Keratinocyte (primary cell): ENCODE results near the gene MTHFR. TPM values are rescaled to one million over a fixed set of nuclear protein-coding genes. Genes with fewer than 3 reads are reported as not detected.

Experiments
- DNase-seq: peaks from one replicate; pipeline ENCODE4 v3.0.0-alpha.2; 2011; ENCODE audit warnings: low read depth, missing footprints, low spot score
- FAIRE-seq: peaks from 2 replicates; lab custom pipeline; 2011; peaks lifted over from hg19 to GRCh38; lab: Jason Lieb, UNC
- H2AFZ ChIP-seq: 2 replicates; pipeline ENCODE4 v1.6.0; 2012; ENCODE audit warnings: low read length, control low read depth, inconsistent platforms; ENCODE audit not compliant: control insufficient read depth
- H3K27ac ChIP-seq: 2 replicates; pipeline ENCODE4 v1.5.1; 2011; ENCODE audit warnings: low read length; ENCODE audit not compliant: control insufficient read depth, insufficient read depth
- H3K27me3 ChIP-seq: 3 replicates; pipeline ENCODE4 v1.6.0; 2011; ENCODE audit warnings: low read length; ENCODE audit not compliant: control insufficient read depth, insufficient read depth; ENCODE audit errors: extremely low read depth
- H3K36me3 ChIP-seq, 2 experiments: 2 replicates in 1 of 2; 3 replicates in 1 of 2; pipeline ENCODE4 v1.5.1; 2011; ENCODE audit warnings: low read length in 2 of 2, mild to moderate bottlenecking in 1 of 2; ENCODE audit not compliant: control insufficient read depth in 2 of 2, insufficient read depth in 2 of 2; ENCODE audit errors: extremely low read depth in 1 of 2
- H3K4me1 ChIP-seq: 3 replicates; pipeline ENCODE4 v1.5.1; 2011; ENCODE audit warnings: low read length; ENCODE audit not compliant: control insufficient read depth, insufficient read depth; ENCODE audit errors: extremely low read depth
- H3K4me2 ChIP-seq: 3 replicates; pipeline ENCODE4 v1.6.0; 2011; ENCODE audit warnings: low read depth, low read length; ENCODE audit not compliant: control insufficient read depth, insufficient read depth; ENCODE audit errors: extremely low read depth
- H3K4me3 ChIP-seq, 3 experiments: fragments of 200-600 bp in 1 of 3; sonication (generic) in 1 of 3; 2 replicates in 2 of 3; 3 replicates in 1 of 3; pipeline ENCODE4 v1.5.1; 2011 to 2016; ENCODE audit warnings: low read length in 3 of 3, mild to moderate bottlenecking in 3 of 3, control low read depth in 2 of 3, inconsistent platforms in 1 of 3, low read depth in 1 of 3, mixed read lengths in 1 of 3, mixed run types in 1 of 3, moderate library complexity in 1 of 3; ENCODE audit not compliant: control insufficient read depth in 2 of 3, insufficient read depth in 2 of 3; ENCODE audit errors: extremely low read depth in 1 of 3
- H3K79me2 ChIP-seq: 2 replicates; pipeline ENCODE4 v1.6.0; 2012; ENCODE audit warnings: low read length; ENCODE audit not compliant: control insufficient read depth, insufficient read depth
- H3K9ac ChIP-seq: 3 replicates; pipeline ENCODE4 v1.6.0; 2011; ENCODE audit warnings: low read length; ENCODE audit not compliant: control insufficient read depth, insufficient read depth; ENCODE audit errors: extremely low read depth
- H3K9me1 ChIP-seq: 3 replicates; pipeline ENCODE4 v1.6.0; 2011; ENCODE audit warnings: low read length; ENCODE audit not compliant: control insufficient read depth, insufficient read depth; ENCODE audit errors: extremely low read depth
- H3K9me3 ChIP-seq: 2 replicates; pipeline ENCODE4 v1.5.1; 2012; ENCODE audit warnings: low read depth, low read length; ENCODE audit not compliant: control insufficient read depth
- H4K20me1 ChIP-seq: 3 replicates; pipeline ENCODE4 v1.6.0; 2011; ENCODE audit warnings: low read length; ENCODE audit not compliant: control insufficient read depth, insufficient read depth; ENCODE audit errors: extremely low read depth
- CTCF ChIP-seq, 3 experiments: IDR thresholded peaks in 1 of 3; conservative IDR thresholded peaks in 1 of 3; optimal IDR thresholded peaks in 1 of 3; 2 replicates in 2 of 3; 3 replicates in 1 of 3; pipeline versions ENCODE3 to v1.5.1; 2011; ENCODE audit warnings: low read length in 3 of 3, mild to moderate bottlenecking in 3 of 3, moderate library complexity in 2 of 3, control low read depth in 1 of 3, inconsistent platforms in 1 of 3; ENCODE audit not compliant: insufficient read depth in 2 of 3; ENCODE audit errors: extremely low read depth in 1 of 3
- EZH2 ChIP-seq: IDR thresholded peaks from one replicate; pipeline ENCODE4 v1.6.1; 2012; ENCODE audit warnings: inconsistent platforms, mild to moderate bottlenecking, low read length, moderate library complexity
- dilution Hi-C: fragments of 300-500 bp; cut with MboI; formaldehyde crosslinking; loops from one replicate; pipeline ENCODE4 v1.7.0; 2020; ENCODE audit warnings: low sequenced_read_pairs; ENCODE audit not compliant: extremely low pct_ligation_motif_present
- polyA plus RNA-seq, 5 experiments: library from polyadenylated mRNA; depleted of rRNA in 3 of 5; stranded (reverse) in 3 of 5; stranded (forward) in 1 of 5; unstranded in 1 of 5; fragments of >200 nt; gene quantifications; 1 replicate in 1 of 5; 2 replicates in 3 of 5; 3 replicates in 1 of 5; pipeline versions ENCODE4 v1.2.1 to v1.2.3, GENCODE V29; 2011 to 2012; ENCODE audit warnings: missing spikeins in 2 of 5, low read depth in 1 of 5, low replicate concordance in 1 of 5

Gene MTHFR
- polyA plus RNA-seq, 1 donor (not counting 4 experiments of a cell fraction or from before 2014, with no cell fraction given): 5.2 TPM

- H3K27ac ChIP-seq: no peak overlapping the region
- H3K9me1 ChIP-seq: no peaks in the 10 kb centered on the region
- no peaks in the 10 kb centered on the region for H4K20me1 ChIP-seq
- no peak overlapping the region for H3K4me2 ChIP-seq
- no peaks in the 10 kb centered on the region for H3K79me2 ChIP-seq
- FAIRE-seq (no peak), DNase-seq (no peak)
- no peak overlapping the region for H3K9ac ChIP-seq
- H2AFZ ChIP-seq: no peak overlapping the region
- dilution Hi-C loops: no loop called here
- peaks cover 0 to 17% of the 10 kb centered on the region in 2 experiments for H3K36me3 ChIP-seq
- H3K4me3 ChIP-seq: no peak overlapping the region
- TF ChIP-seq CTCF (optimal IDR thresholded peaks at IDR 0.05 in 1 of 3, IDR thresholded peaks at IDR 0.05 in 1 of 3, conservative IDR thresholded peaks at IDR 0.05 in 1 of 3; ENCODE audit: extremely low read depth in 1 of 3, insufficient read depth in 2 of 3, low read length in 3 of 3) (no peak), EZH2 (no peak)
- H3K27me3 ChIP-seq: no peaks in the 10 kb centered on the region
- H3K9me3 ChIP-seq: no peaks in the 10 kb centered on the region
- peaks cover 9% of the 10 kb centered on the region for H3K4me1 ChIP-seq
These were observed 10.4 kb downstream of the MTHFR start for GRCh38 chr1:11795238-11795890.

- no peak for DNase-seq
- Histone ChIP-seq H3K27me3 (no peaks in the 10 kb centered on the region), H3K4me3 (no peak overlapping the region), H4K20me1 (no peaks in the 10 kb centered on the region), H3K9me1 (no peaks in the 10 kb centered on the region), H3K79me2 (no peaks in the 10 kb centered on the region), H3K4me1 (peaks cover 17% of the 10 kb centered on the region), H3K9me3 (no peaks in the 10 kb centered on the region), H2AFZ (no peak overlapping the region), H3K4me2 (no peak overlapping the region), H3K36me3 (peaks cover 0 to 14% of the 10 kb centered on the region in 2 experiments), H3K27ac (no peak overlapping the region), H3K9ac (no peak overlapping the region)
- TF ChIP-seq CTCF (optimal IDR thresholded peaks at IDR 0.05 in 1 of 3, IDR thresholded peaks at IDR 0.05 in 1 of 3, conservative IDR thresholded peaks at IDR 0.05 in 1 of 3; ENCODE audit: extremely low read depth in 1 of 3, insufficient read depth in 2 of 3, low read length in 3 of 3): no peak
- no peak for TF ChIP-seq EZH2
- dilution Hi-C loops: no loop called here
- no peak for FAIRE-seq
These were observed 11.1 kb downstream of the MTHFR start for GRCh38 chr1:11794446-11795237.
